GM12878 (cell line): ENCODE measurements around the gene PTBP3.

Experiments
- BCL11A ChIP-seq: IDR thresholded peaks from 2 replicates; pipeline ENCODE4 v1.6.1; 2011; ENCODE audit warnings: low read depth, low read length
- BCL3 ChIP-seq: IDR thresholded peaks from 2 replicates; pipeline ENCODE4 v1.6.1; 2011; ENCODE audit warnings: borderline replicate concordance, low read depth, mild to moderate bottlenecking, moderate library complexity, low read length; ENCODE audit not compliant: insufficient read depth, poor library complexity, severe bottlenecking
- BHLHE40 ChIP-seq, 2 experiments: fragments of 450-650 bp in 1 of 2; IDR thresholded peaks; 2 replicates each; pipeline ENCODE4 v1.6.1; 2011 to 2017; ENCODE audit warnings: low read depth in 2 of 2, borderline replicate concordance in 1 of 2, improper control_type of control experiment in 1 of 2, low read length in 1 of 2, mild to moderate bottlenecking in 1 of 2
- CEBPB ChIP-seq, 2 experiments: fragments of 150-350 bp in 1 of 2; IDR thresholded peaks; 2 replicates each; pipeline ENCODE4 v1.6.1; 2012 to 2014; ENCODE audit warnings: low read depth in 2 of 2, low read length in 2 of 2, borderline replicate concordance in 1 of 2, inconsistent platforms in 1 of 2
- CTCF ChIP-seq, 3 experiments: IDR thresholded peaks in 2 of 3; conservative IDR thresholded peaks in 1 of 3; 2 replicates each; pipeline ENCODE4 v1.5.1; 2011; ENCODE audit warnings: low read depth in 3 of 3, low read length in 3 of 3, mild to moderate bottlenecking in 3 of 3, control low read depth in 2 of 3, moderate library complexity in 2 of 3, inconsistent platforms in 1 of 3, mixed read lengths in 1 of 3; ENCODE audit not compliant: control insufficient read depth in 2 of 3, insufficient read depth in 1 of 3; ENCODE audit errors: extremely low read depth in 1 of 3
- ESRRA ChIP-seq: IDR thresholded peaks from 2 replicates; pipeline ENCODE4 v1.6.1; 2012; ENCODE audit warnings: mild to moderate bottlenecking, low read length, improper control_type of control experiment
- POLR2A ChIP-seq: IDR thresholded peaks from 2 replicates; pipeline ENCODE4 v1.6.1; 2011; ENCODE audit warnings: low read depth, mild to moderate bottlenecking, low read length
- POLR2AphosphoS5 ChIP-seq: IDR thresholded peaks from 2 replicates; pipeline ENCODE4 v1.6.1; 2011; ENCODE audit warnings: mild to moderate bottlenecking, low read length, inconsistent platforms
- RAD51 ChIP-seq: fragments of 450-650 bp; IDR thresholded peaks from 2 replicates; pipeline ENCODE4 v1.6.1; 2016; ENCODE audit warnings: moderate library complexity, mild to moderate bottlenecking, inconsistent platforms
- REST ChIP-seq: IDR thresholded peaks from 2 replicates; pipeline ENCODE4 v1.6.1; 2012; ENCODE audit warnings: mild to moderate bottlenecking, low read depth, low read length
- SIN3A ChIP-seq: IDR thresholded peaks from 2 replicates; pipeline ENCODE4 v1.6.1; 2012; ENCODE audit warnings: low read depth, low read length, improper control_type of control experiment

- TF ChIP-seq CTCF (IDR thresholded peaks at IDR 0.05 in 2 of 3, conservative IDR thresholded peaks at IDR 0.05 in 1 of 3; ENCODE audit: control insufficient read depth in 2 of 3, extremely low read depth in 1 of 3, insufficient read depth in 1 of 3, low read depth in 3 of 3, low read length in 3 of 3) (no peak), BHLHE40 (IDR thresholded peaks at IDR 0.05; ENCODE audit: borderline replicate concordance in 1 of 2, low read depth in 2 of 2, low read length in 1 of 2) (no peak), POLR2AphosphoS5 (no peak), BCL11A (no peak), SIN3A (no peak), RAD51 (no peak), CEBPB (IDR thresholded peaks at IDR 0.05; ENCODE audit: borderline replicate concordance in 1 of 2, low read depth in 2 of 2, low read length in 2 of 2) (no peak), POLR2A (no peak), BCL3 (no peak), ESRRA (no peak), REST (no peak)
Observed at GRCh38 chr9:112247090-112247489, 86.3 kb downstream of the PTBP3 start.
